WI38 (cell line): ENCODE measurements around the gene TBC1D9B.

Experiments
- H3K4me3 ChIP-seq: 2 replicates; pipeline ENCODE4 v1.5.1; 2011; ENCODE audit warnings: low read depth, mild to moderate bottlenecking, control low read depth, low read length
- CTCF ChIP-seq: IDR thresholded peaks from 2 replicates; pipeline ENCODE4 v1.5.1; 2012; ENCODE audit warnings: low read depth, mild to moderate bottlenecking, control low read depth, low read length

TBC1D9B gene

GRCh38 chr5:179863449-179864085 lies 44.1 kb downstream of the TBC1D9B start:
- H3K4me3 ChIP-seq = no peak overlapping the region
- TF ChIP-seq CTCF = no peak

GRCh38 chr5:179862891-179863290 lies 44.8 kb downstream of the TBC1D9B start:
- no peak overlapping the region for H3K4me3 ChIP-seq
- TF ChIP-seq CTCF = no peak

- no peak for TF ChIP-seq CTCF
These were observed 45.4 kb downstream of the TBC1D9B start for GRCh38 chr5:179862296-179862695.

GRCh38 chr5:179860301-179860700 lies 47.4 kb downstream of the TBC1D9B start:
- H3K4me3 ChIP-seq = no peak overlapping the region
- no peak for TF ChIP-seq CTCF

More at GRCh38 chr5:179862296-179862695, 45.4 kb downstream of the TBC1D9B start:
- no peak overlapping the region for H3K4me3 ChIP-seq

- no peak for TF ChIP-seq CTCF
These were observed 48.9 kb downstream of the TBC1D9B start, which contains the start of gene MRNIP for GRCh38 chr5:179858586-179859427. MRNIP (minus strand) TSS chr5:179858817; CDS start chr5:179858796, 21 bp downstream.

GRCh38 chr5:179858241-179858585 lies 49.5 kb downstream of the TBC1D9B start:
- no peak for TF ChIP-seq CTCF
- peak overlapping the region; percentile 74 for H3K4me3 ChIP-seq

More at GRCh38 chr5:179858586-179859427, 48.9 kb downstream of the TBC1D9B start, which contains the start of gene MRNIP:
- H3K4me3 ChIP-seq = peak within 1 kb of the TSS; percentile 74

- no peak for TF ChIP-seq CTCF
These were observed 53.3 kb downstream of the TBC1D9B start for GRCh38 chr5:179854356-179854755.

More at GRCh38 chr5:179854356-179854755, 53.3 kb downstream of the TBC1D9B start:
- H3K4me3 ChIP-seq = no peak overlapping the region
